A673 (cell line): Measurements from ENCODE around the gene PLXND1. TPM values are rescaled to one million over a fixed set of nuclear protein-coding genes. Genes with fewer than 3 reads are reported as not detected.

Source experiments
- BruUV-seq: library from RNA; stranded (reverse); fragments of 400-500 nt; replicated peaks from 2 replicates; lab custom pipeline; 2021; lab: Mats Ljungman, UMichigan
- CTCF ChIA-PET: fragments of 300-600 bp; sonication (Branson Sonifier 250); formaldehyde crosslinking; loops from one replicate; lab custom pipeline; 2022; ENCODE audit warnings: antibody characterized with exemption; lab: Charles Lee
- POLR2A ChIA-PET: fragments of 300-600 bp; sonication (Branson Sonifier 250); formaldehyde crosslinking; loops from one replicate; lab custom pipeline; 2022; ENCODE audit warnings: antibody characterized with exemption; ENCODE audit not compliant: low non-redundant PET; lab: Charles Lee
- DNase-seq: peaks from one replicate; pipeline ENCODE4 v3.0.0-alpha.2; 2015; ENCODE audit warnings: low spot score
- H3K27ac ChIP-seq: fragments of 200-600 bp; sonication (generic); 2 replicates; pipeline ENCODE4 v1.5.1; 2016; ENCODE audit warnings: mixed run types, low read depth, mild to moderate bottlenecking, mixed read lengths, antibody characterized with exemption, low read length; ENCODE audit not compliant: poor library complexity, severe bottlenecking
- H3K27me3 ChIP-seq: fragments of 200-600 bp; sonication (generic); replicated peaks from 2 replicates; pipeline ENCODE4 v1.6.1; 2017; ENCODE audit warnings: mixed run types, low read depth, mild to moderate bottlenecking, mixed read lengths, antibody characterized with exemption, low read length; ENCODE audit not compliant: insufficient read depth, poor library complexity
- H3K36me3 ChIP-seq: fragments of 200-600 bp; sonication (generic); 2 replicates; pipeline ENCODE4 v1.6.1; 2016; ENCODE audit warnings: mixed run types, mild to moderate bottlenecking, mixed read lengths, antibody characterized with exemption, low read length; ENCODE audit not compliant: insufficient read depth, poor library complexity, severe bottlenecking
- H3K4me1 ChIP-seq: fragments of 200-600 bp; sonication (generic); 2 replicates; pipeline ENCODE4 v1.6.1; 2017; ENCODE audit warnings: mixed run types, mild to moderate bottlenecking, mixed read lengths, antibody characterized with exemption, low read length; ENCODE audit not compliant: insufficient read depth, poor library complexity, severe bottlenecking
- H3K4me3 ChIP-seq: fragments of 200-600 bp; sonication (generic); 2 replicates; pipeline ENCODE4 v1.5.1; 2016; ENCODE audit warnings: low read depth, mixed run types, mild to moderate bottlenecking, mixed read lengths, low read length; ENCODE audit not compliant: poor library complexity, severe bottlenecking
- H3K9me3 ChIP-seq: fragments of 200-600 bp; sonication (generic); 2 replicates; pipeline ENCODE4 v1.6.1; 2016; ENCODE audit warnings: mixed run types, low read depth, mild to moderate bottlenecking, mixed read lengths, antibody characterized with exemption, low read length; ENCODE audit not compliant: poor library complexity, severe bottlenecking
- EZH2 ChIP-seq: fragments of 200-600 bp; sonication (generic); IDR thresholded peaks from 2 replicates; pipeline ENCODE4 v1.6.1; 2017; ENCODE audit warnings: borderline replicate concordance, low read depth, mild to moderate bottlenecking, mixed read lengths, antibody characterized with exemption, low read length; ENCODE audit not compliant: poor library complexity, severe bottlenecking
- intact Hi-C: fragments of 100-400 bp; cut with micrococcal nuclease; formaldehyde crosslinking; loops from one replicate; pipeline ENCODE4 v1.10.0; 2022; ENCODE audit not compliant: unreplicated experiment
- total RNA-seq: library from RNA; stranded (reverse); gene quantifications from 2 replicates; pipeline ENCODE4 v1.2.3, GENCODE V29; 2021
- TF ChIP-seq, protein P1 (sequence below): fragments of 300-800, 200-600 bp; sonication (generic); conservative IDR thresholded peaks from 2 replicates; pipeline ENCODE4 v1.5.1; 2017; ENCODE audit warnings: low read depth, mild to moderate bottlenecking, antibody characterized with exemption, low read length, moderate library complexity, mixed read lengths

The PLXND1 gene
- total RNA-seq, 1 experiment from 2014 or later, result 31.5 TPM

DNA sequence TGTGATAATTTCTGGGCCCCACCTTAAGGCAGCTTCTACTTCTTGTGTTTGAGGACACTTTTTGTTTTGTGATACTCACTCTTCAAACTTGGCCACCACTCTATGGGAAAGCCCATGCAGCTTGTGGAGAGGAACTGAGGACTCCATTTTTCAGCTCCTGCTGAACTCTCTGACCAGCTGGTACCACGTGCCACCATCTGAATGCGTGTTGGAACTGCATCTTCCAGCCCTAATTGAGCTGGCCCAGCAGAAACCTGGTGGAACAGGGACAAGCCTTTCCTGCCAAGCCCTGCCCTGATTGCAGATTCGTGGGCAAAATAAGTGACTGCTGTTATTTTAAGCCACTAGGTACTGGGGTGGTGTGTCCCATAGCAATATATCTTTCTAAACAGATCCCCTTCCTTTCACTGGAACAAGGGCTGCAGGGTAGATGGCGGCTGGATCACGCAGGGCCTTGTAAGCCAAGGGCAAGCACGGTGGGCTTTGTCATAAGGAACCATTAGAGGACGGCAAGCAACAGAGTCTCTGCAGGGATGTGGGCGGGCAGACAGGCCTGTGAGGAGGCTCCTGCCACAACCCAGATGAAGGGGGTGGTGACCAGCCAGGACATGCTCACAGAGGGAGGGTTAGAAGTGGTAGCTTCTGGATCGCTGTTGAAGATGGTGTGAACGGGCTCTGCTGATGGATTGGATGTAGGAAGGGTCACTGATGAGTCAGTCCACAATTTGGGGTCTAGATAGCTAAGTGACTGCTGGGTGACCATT lies 54.0 kb downstream of the PLXND1 start:
- Histone ChIP-seq H3K4me3 (no peak overlapping the region), H3K27me3 (no peaks in the 10 kb centered on the region), H3K9me3 (no peaks in the 10 kb centered on the region), H3K4me1 (peaks cover 8% of the 10 kb centered on the region), H3K27ac (no peak overlapping the region), H3K36me3 (no peaks in the 10 kb centered on the region)
- POLR2A ChIA-PET, result no interaction called here
- CTCF ChIA-PET, result no interaction called here
- intact Hi-C loops, result no loop called here
- DNase-seq, result no peak
- no peak for TF ChIP-seq EZH2
- TF ChIP-seq, protein P1, sequence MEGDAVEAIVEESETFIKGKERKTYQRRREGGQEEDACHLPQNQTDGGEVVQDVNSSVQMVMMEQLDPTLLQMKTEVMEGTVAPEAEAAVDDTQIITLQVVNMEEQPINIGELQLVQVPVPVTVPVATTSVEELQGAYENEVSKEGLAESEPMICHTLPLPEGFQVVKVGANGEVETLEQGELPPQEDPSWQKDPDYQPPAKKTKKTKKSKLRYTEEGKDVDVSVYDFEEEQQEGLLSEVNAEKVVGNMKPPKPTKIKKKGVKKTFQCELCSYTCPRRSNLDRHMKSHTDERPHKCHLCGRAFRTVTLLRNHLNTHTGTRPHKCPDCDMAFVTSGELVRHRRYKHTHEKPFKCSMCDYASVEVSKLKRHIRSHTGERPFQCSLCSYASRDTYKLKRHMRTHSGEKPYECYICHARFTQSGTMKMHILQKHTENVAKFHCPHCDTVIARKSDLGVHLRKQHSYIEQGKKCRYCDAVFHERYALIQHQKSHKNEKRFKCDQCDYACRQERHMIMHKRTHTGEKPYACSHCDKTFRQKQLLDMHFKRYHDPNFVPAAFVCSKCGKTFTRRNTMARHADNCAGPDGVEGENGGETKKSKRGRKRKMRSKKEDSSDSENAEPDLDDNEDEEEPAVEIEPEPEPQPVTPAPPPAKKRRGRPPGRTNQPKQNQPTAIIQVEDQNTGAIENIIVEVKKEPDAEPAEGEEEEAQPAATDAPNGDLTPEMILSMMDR, result no peak
- no TSS peak for BruUV-seq

DNA sequence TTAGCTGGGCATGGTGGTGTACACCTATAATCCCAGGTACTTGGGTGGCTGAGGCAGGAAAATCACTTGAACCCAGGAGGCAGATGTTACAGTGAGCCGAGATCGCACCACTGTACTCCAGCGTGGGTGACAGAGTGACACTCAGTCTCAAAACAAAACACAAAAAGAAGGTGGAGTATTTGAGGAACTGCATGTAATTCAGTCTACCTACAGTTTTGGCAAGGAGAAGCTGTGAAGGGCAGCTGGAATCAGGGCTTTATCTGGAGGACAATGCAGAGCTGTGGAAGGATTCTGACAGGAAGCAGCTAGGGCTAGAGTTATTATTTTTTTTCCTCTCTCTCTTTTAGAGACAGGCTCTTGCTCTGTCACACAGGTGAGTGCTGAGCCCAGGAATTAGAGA lies 56.7 kb downstream of the PLXND1 start:
- Histone ChIP-seq H3K36me3 (no peaks in the 10 kb centered on the region), H3K27ac (no peak overlapping the region), H3K9me3 (no peaks in the 10 kb centered on the region), H3K27me3 (no peaks in the 10 kb centered on the region), H3K4me3 (no peak overlapping the region), H3K4me1 (peaks cover 8% of the 10 kb centered on the region)
- BruUV-seq, result no TSS peak
- intact Hi-C loops, result no loop called here
- no peak for DNase-seq
- CTCF ChIA-PET, result no interaction called here
- TF ChIP-seq, protein P1, result no peak
- no peak for TF ChIP-seq EZH2
- POLR2A ChIA-PET, result no interaction called here

DNA sequence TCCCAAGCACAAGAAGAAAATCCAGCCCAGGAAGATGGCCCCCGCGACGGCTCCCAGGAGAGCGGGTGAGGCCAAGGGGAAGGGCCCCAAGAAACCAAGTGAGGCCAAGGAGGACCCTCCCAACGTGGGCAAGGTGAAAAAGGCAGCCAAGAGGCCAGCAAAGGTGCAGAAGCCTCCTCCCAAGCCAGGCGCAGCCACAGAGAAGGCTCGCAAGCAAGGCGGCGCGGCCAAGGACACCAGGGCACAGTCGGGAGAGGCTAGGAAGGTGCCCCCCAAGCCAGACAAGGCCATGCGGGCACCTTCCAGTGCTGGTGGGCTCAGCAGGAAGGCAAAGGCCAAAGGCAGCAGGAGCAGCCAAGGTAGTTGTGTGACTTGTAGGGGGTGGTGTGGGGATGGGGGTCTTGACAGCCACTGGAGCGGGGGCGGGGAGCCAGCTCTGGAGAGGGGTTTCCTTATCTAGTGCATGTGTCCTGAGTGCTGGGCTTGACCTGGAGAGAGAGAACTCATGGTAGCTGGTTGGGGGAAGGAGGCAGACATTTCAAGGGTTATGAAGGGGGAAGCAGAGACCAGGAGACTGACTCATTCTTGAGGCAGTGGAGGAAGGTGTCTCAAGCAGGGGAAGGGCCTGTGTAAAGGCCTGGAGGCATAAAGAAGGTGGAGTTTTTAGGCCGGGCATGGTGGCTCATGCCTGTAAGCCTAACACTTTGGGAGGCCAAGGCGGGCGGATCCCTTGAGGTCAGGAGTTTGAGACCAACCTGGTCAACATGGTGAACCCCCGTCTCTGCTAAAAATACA lies 57.3 kb downstream of the PLXND1 start:
- POLR2A ChIA-PET, result no interaction called here
- Histone ChIP-seq H3K27ac (no peak overlapping the region), H3K4me1 (peaks cover 8% of the 10 kb centered on the region), H3K4me3 (no peak overlapping the region), H3K9me3 (no peaks in the 10 kb centered on the region), H3K36me3 (no peaks in the 10 kb centered on the region), H3K27me3 (no peaks in the 10 kb centered on the region)
- no peak for DNase-seq
- no TSS peak for BruUV-seq
- TF ChIP-seq, protein P1, result no peak
- no peak for TF ChIP-seq EZH2
- CTCF ChIA-PET, result no interaction called here
- intact Hi-C loops, result no loop called here
